GM19099 (cell line): ENCODE measurements around the gene ADGRL3.

Experiments used
- POLR2A ChIP-seq: IDR thresholded peaks from 3 replicates; pipeline ENCODE4 v1.6.1; 2011; ENCODE audit warnings: low read depth; ENCODE audit not compliant: insufficient read length; ENCODE audit errors: extremely low read depth

Gene ADGRL3

GRCh38 chr4:61298178-61298740 lies 98.1 kb downstream of the ADGRL3 start:
- TF ChIP-seq POLR2A: no peak

GRCh38 chr4:61299316-61299715 lies 99.2 kb downstream of the ADGRL3 start:
- TF ChIP-seq POLR2A: no peak

- TF ChIP-seq POLR2A: no peak
Observed at GRCh38 chr4:61300266-61300844, 100.2 kb downstream of the ADGRL3 start.

- TF ChIP-seq POLR2A: no peak
Observed at GRCh38 chr4:61301271-61301670, 101.1 kb downstream of the ADGRL3 start.

- no peak for TF ChIP-seq POLR2A
Observed at GRCh38 chr4:61308033-61308432, 107.9 kb downstream of the ADGRL3 start.

GRCh38 chr4:61309616-61310015 lies 109.5 kb downstream of the ADGRL3 start:
- TF ChIP-seq POLR2A: no peak

- TF ChIP-seq POLR2A: no peak
Observed at GRCh38 chr4:61312526-61312925, 112.4 kb downstream of the ADGRL3 start.

- TF ChIP-seq POLR2A: no peak
Observed at GRCh38 chr4:61318431-61318830, 118.3 kb downstream of the ADGRL3 start.

- TF ChIP-seq POLR2A: no peak
Observed at GRCh38 chr4:61319156-61319555, 119.0 kb downstream of the ADGRL3 start.

GRCh38 chr4:61320154-61320553 lies 120.0 kb downstream of the ADGRL3 start:
- TF ChIP-seq POLR2A: no peak

GRCh38 chr4:61320631-61321030 lies 120.5 kb downstream of the ADGRL3 start:
- no peak for TF ChIP-seq POLR2A

- no peak for TF ChIP-seq POLR2A
Observed at GRCh38 chr4:61332693-61333092, 132.6 kb downstream of the ADGRL3 start.

GRCh38 chr4:61333490-61333889 lies 133.4 kb downstream of the ADGRL3 start:
- no peak for TF ChIP-seq POLR2A

- TF ChIP-seq POLR2A: no peak
Observed at GRCh38 chr4:61335241-61335763, 135.2 kb downstream of the ADGRL3 start.

GRCh38 chr4:61336488-61336887 lies 136.4 kb downstream of the ADGRL3 start:
- TF ChIP-seq POLR2A: no peak

GRCh38 chr4:61336916-61337315 lies 136.8 kb downstream of the ADGRL3 start:
- TF ChIP-seq POLR2A: no peak

GRCh38 chr4:61342061-61342460 lies 141.9 kb downstream of the ADGRL3 start:
- TF ChIP-seq POLR2A: no peak
